Measurements from ENCODE around the gene EPHB2.

The EPHB2 gene

DNA sequence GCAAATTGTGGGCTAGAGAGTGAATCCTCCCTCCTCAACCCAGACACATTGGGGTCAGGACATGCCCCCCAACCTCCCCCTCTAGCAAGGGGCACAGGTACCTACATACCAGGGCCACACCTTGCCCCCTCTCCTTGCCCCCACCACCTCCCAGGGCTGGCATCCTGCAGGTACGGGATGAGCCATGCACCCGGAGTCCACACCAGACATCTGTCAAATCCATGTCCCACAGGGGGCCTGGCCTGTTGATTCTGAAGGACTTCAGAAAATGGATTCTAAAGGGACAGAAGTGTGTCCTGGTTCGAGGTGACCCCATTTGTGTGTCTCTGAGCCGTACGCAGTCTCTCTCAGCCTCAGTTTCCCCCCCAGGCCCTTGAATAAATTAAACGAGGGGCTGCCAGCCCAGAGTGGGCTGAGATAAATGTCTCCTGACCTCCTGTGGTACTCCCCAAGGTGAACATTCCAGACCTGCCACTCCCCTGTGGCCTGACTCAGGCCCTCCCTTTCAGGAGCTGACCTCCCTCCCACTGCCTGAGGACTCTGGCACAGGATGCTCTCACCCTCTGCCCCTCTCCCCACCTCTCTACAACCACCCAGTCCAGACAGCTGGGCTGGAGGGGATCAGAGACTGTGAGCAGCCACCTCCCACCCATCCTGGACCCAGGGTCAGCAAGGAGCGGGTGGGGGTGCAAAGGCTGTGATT is 94.5 kb downstream of the EPHB2 start:
- DNase-seq: no peak

DNA sequence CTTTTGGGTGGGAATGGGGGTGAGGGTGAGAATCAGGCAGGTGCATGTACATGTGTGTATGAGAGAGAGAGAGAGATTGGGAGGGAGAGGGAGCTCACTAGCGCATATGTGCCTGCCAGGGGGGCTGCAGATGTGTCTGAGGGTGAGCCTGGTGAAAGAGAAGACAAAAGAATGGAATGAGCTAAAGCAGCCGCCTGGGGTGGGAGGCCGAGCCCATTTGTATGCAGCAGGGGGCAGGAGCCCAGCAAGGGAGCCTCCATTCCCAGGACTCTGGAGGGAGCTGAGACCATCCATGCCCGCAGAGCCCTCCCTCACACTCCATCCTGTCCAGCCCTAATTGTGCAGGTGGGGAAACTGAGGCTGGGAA is 95.0 kb downstream of the EPHB2 start:
- DNase-seq: no peak

GRCh38 chr1:22806584-22806983 is 95.9 kb downstream of the EPHB2 start:
- no peak for DNase-seq

DNA sequence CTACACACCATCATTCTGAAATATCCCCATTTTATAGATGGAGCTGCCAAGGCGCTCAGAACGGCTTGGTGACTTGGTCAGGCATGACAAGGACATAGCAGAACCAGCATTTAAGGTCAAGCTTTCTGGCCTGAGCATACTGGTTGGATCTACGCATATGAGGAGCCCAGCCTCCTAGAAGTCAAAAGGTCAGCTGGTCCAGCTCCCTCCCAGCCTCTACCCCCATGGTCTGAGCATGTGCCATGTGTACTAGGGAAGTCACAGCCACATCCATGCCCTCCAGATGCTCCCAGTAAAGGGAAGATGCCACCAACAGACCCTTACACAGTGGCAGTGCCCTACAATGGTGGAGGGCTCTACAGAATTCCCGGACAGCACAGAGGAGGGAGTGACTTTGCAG is 96.7 kb downstream of the EPHB2 start:
- DNase-seq: no peak

GRCh38 chr1:22808186-22808675 is 97.6 kb downstream of the EPHB2 start:
- DNase-seq: no peak

GRCh38 chr1:22808676-22809483 is 98.2 kb downstream of the EPHB2 start:
- no peak for DNase-seq

DNA sequence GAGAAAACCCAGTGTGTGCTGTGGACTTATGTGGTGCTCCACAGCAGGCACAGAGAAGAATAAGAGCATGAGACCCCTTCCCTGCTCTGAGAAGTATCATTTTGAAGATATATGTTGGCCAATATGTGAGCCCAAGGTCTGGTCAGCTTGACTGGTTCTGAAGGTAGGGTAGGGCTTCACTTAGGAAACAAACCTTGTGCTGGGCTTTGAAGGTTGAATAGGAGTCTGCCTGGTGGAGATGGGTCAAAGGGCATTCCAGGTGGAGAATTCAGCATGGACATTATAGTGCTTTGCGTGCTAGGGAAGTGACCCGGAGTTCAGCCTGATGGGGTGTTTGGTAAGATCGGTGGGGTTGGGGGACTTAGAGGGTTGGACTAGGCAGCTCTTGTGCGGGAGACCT is 99.1 kb downstream of the EPHB2 start:
- no peak for DNase-seq

- DNase-seq: no peak
Measured at GRCh38 chr1:22810378-22810777, 99.7 kb downstream of the EPHB2 start.

GRCh38 chr1:22812092-22812880 is 101.6 kb downstream of the EPHB2 start:
- DNase-seq: no peak

DNA sequence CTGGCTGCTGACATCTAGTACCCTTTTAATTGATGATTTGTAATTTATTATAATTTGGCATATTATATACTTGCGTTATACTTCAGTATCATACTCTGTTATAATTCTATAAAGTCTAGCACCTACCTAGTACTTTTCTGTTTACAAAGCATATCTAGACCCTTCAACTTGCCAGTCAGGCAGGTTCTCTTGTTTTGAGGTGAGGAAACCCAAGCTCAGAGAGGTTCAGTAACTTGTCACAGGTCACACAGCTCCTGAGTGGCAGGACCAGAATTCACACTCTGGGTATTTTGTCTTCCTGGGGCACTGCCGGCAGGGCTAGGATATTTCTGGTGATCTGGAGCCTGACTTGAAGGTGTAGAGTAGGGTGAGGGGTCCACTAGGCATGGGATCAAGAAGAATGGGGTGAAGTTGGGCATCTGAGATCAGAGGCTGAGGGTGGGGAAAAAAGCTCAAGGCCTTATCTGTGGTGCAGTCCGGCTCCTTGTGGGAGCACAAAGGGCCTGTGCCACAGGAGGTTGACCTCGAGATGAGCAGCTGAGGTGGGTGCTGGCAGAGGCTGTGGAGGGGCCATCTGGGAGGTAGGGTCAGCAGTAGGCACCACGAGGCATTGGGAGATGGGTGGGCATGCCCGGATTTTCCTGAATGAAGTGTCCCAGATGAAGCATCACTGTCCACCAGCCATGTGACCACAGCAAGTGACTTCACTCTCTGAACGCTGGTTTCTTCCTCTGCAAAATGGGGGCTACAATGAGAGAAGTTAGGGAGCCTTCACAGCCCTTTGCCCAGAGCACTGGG is 102.6 kb downstream of the EPHB2 start:
- no peak for DNase-seq

GRCh38 chr1:22814176-22815042 is 103.8 kb downstream of the EPHB2 start:
- DNase-seq: no peak

DNA sequence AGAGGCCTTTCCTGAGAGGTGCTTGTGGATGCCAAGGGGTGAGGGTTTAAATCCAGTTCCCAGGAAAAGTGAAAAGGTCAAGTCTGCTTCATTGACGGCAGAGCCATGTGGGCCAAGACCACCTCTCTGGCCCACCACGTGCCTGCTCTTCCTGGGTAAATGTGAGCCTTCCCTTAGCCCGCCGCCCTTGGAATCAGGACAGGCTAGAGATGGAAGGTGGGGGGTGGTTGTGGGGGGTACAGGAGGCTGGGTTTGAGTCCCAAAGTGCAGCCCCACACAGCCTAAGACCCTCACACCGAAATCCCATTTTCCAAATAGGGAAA is 104.4 kb downstream of the EPHB2 start:
- no peak for DNase-seq

DNA sequence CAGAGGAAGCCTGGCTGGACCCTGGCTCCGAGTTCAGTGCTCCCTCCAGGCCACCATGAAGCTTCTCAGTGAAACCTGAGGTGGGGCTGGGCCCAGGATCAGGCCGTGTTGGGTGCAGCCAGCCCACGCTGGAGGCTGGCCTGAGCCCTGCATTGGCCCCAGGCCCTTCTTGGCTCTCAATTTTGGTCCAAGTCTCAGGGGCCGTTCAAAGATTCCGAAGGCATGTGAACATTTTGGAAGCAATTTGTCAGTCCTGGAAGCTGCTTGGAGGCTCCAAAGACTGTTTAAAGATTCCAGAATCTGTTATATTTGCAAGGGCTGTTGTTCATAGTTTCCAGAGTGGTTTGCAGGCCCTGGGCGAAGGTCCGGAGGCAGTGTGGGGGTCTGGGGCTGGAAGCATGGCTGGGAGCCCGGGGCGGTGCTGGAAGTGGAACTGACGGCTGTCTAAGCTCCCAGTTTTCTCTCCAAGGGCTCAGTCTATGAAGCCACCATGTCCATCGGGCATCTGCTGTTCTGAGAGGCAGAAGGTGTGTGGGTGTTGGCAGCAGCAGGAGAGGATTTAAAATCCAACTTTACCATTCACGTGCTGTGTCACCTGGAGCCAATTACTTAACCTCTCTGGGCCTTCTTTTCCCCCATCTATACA is 104.9 kb downstream of the EPHB2 start:
- no peak for DNase-seq

GRCh38 chr1:22816067-22816775 is 105.6 kb downstream of the EPHB2 start:
- DNase-seq: no peak

DNA sequence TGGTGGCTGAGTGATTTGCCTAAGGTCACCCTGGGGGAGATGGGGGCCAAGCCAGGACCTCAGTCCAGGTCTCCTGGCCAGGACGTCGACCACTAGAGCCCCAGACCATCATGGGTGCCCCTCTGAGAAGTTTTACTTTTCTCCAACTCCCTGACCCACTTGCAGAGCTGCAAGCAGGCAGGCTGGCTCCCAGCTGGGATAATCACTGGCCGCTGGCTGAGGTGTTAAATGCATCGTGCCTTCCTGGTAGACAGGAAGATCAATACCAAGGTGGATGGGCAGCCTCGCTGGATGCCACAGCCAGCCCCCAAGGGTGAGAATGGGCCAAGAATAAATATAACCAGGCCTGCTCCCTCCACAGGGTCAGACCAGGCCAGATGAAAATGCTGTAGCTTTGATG is 106.2 kb downstream of the EPHB2 start:
- no peak for DNase-seq

DNA sequence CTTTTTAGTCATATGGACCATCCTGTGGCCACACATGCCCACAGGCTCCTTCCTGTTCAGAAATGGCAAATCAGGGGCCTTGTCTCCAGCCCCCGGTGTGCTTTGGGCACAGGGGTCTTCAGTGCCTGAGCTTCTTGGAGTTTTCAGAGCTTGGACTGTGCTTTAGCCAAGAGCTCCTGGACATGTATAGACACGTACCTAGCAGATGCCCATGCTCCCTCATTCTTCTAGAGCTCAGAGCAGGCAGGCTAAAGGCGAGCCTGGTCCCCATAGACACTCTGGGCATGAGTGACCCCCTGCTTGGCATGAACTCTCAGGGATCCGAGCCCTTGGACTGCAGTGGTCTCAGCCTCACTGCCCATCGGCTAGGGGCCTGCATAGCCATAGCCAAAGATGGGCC is 106.8 kb downstream of the EPHB2 start:
- no peak for DNase-seq

- DNase-seq: no peak
Measured at GRCh38 chr1:22818061-22818770, 107.6 kb downstream of the EPHB2 start.

- DNase-seq: no peak
Measured at GRCh38 chr1:22819361-22819760, 108.7 kb downstream of the EPHB2 start.

GRCh38 chr1:22821027-22821426 is 110.4 kb downstream of the EPHB2 start:
- DNase-seq: no peak

DNA sequence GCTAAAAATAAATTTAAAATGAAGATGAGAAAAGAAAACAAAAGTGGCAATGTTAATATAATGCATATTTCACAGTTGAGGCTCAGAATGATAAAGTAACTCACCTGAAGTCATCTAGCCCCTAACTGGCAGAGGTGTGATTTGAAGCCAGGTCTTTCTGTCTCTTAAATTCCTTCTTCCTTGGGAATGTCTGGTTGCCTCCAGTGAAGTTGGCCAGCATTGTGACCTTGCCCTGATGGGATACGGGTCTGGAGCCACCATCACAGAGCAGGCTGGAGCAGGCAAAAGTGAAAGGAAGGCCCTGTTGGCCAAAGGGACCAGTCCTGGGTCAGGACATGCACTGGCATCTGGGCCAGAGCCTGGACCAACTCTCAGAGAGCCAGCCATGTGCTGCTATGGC is 111.7 kb downstream of the EPHB2 start:
- no peak for DNase-seq

Measured in stimulated activated CD4-positive, alpha-beta T cell treated with anti-CD3 and anti-CD28 coated beads, Interleukin-1b, Interleukin-23, amount 100 ng/mL, for 48 hours (primary cell).